Brain pericyte (primary cell): ENCODE results near the gene FBXO10.
A peak's percentile ranks its signal among the peaks of the same experiment; 100 is the strongest.
"Not testable (repeated sequence)": the region's sequence is repeated elsewhere in the genome, so short reads cannot be mapped to it uniquely, and the experiment has no call there.

Experiments
- DNase-seq: peaks from one replicate; pipeline ENCODE4 v3.0.0-alpha.2; 2012; ENCODE audit warnings: low read depth, low spot score

FBXO10 gene

GRCh38 chr9:37550781-37551180 lies 25.4 kb downstream of the FBXO10 start:
- no peak for DNase-seq

GRCh38 chr9:37549527-37549926 lies 26.7 kb downstream of the FBXO10 start:
- no peak for DNase-seq

DNA sequence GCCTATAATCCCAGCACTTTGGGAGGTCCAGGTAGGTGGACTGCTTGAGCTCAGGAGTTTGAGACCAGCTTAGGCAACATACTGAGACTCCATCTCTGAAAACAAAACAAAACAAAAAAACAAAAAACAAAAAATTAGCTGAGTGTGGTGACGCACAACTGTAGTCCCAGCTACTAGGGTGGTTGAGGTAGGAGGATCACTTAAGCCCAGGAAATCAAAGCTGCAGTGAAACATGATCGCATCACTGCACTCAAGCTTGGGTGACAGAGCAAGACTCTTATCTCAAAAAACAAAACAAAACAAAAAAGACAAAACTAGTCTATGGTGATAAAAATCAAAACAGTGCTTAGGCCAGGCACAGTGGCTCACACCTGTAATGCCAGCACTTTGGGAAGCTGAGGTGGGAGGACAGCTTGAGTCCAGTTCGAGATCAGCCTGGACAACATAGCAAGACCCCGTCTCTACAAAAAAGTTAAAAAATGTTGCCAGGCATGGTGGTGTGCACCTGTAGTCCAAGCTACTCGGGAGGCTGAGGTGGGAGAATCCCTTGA lies 28.8 kb downstream of the FBXO10 start:
- no peak for DNase-seq

GRCh38 chr9:37543468-37543867 lies 32.7 kb downstream of the FBXO10 start:
- no peak for DNase-seq

- DNase-seq, result no peak
These were observed 33.3 kb downstream of the FBXO10 start for GRCh38 chr9:37542895-37543294.

- DNase-seq, result no peak
These were observed 33.7 kb downstream of the FBXO10 start for GRCh38 chr9:37542488-37542887.

DNA sequence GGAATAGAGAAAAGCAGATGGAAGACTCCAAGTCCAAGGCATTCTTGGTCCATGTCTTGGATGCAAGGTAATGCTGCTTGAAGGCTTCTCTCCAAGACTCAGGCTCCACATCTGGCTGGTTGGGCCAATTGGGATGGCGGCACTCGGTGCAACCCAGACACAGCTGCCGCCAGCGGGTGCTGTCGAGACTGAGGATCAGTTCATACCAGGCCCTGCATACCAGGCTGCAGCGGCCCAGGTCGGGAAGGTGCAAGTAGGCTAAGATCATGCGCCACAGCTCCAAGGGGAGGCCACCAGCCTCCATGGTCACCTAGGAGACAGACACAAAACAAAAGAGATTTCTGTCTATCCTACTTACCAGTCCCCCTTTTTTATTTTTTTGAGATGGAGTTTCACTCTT lies 34.7 kb downstream of the FBXO10 start:
- DNase-seq, result no peak

GRCh38 chr9:37540634-37541033 lies 35.5 kb downstream of the FBXO10 start:
- no peak for DNase-seq

GRCh38 chr9:37539634-37540033 lies 36.5 kb downstream of the FBXO10 start:
- no peak for DNase-seq

DNA sequence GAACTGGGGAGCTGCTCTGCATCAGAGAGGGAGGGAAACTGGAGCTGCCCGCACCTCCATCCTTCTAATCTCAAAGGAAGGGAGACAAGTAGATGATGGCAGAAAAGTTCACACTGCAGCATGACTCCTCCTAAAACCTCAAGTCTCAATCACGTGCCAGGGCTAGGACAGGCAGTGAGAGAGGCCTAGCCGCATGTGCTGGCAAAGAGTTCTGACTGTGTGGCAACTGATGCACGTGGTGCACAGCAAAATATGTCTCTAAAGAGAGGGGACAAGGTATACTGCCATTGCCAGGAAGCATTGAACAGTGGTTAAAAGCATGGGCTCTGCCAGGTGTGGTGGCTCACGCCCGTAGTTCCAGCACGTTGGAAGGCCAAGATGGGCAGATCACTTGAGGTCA lies 38.1 kb downstream of the FBXO10 start:
- no peak for DNase-seq

GRCh38 chr9:37534901-37535300 lies 41.3 kb downstream of the FBXO10 start:
- no peak for DNase-seq

DNA sequence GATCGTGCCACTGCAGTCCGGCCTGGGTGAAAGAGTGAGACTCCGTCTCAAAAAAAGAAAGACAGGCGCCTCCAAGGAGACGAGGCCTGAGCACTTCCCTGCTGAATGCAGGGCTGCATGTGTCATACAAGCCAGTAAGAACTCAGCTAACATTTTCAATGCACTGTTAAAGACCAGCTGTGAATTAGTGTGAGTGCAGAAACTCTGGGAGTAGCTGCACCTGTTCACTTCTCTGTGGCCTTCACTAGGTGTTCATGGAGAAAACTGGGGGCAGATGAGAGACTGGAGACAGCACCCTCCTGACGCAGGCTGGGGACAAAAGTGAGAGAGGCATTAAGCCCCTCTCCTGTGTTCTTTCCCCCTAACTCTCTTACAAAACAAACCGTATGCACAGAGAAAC lies 41.8 kb downstream of the FBXO10 start:
- DNase-seq, result no peak

DNA sequence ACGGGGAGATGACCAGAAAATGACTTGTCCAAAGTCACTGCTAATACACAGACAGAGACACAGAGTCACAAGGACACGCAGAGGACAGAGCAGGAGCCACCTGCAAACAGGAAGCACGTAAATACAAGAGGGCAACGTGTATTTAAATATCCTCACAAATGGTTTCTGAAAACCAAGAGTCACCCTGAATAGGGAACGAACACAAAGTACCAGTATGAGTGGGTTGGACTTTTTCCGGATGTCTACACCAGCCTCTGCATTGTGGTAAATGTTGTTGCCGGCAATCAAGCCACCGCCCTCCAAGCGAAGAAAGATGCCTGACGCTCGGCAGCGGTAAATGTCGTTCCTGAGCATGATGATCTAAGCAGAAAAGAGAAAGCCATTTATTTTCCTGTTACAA lies 44.5 kb downstream of the FBXO10 start:
- no peak for DNase-seq

DNA sequence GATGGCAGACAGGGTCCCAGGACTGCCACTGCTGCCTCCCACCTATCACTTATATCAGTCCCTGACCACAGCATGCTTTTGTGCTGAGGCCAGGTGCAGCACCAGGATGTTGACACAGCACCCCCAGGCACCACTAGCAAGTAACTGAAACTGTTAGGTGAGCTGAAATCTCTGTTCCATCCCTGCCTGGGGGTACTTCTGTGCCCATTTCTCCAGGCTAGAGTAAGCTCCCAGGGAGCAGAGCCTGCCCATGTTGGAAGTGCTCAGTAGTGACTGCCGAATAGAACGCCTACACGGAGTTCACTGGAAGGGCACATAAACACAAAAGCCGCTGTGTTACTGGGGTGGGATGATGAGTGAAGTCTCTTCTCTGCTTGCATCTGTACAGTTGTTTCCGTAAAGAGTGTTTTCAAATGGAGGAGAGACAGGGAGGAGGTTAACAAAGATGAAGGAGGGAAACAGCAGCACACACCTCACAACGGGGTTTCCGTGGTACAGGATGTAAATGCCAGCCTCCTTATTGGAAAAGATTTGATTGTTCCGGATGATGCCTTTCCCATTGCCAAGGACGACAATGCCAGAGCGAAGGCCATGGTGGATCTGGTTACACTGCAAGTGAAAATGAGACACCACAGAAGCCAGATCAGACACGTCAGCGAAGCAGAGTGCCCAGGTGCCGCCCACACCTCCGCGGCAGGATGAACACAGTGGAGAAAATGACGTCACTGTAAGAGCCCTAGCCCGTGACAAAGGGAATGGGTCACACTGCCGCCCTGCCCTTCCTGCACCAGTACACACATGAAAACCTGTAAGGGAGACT lies 47.3 kb downstream of the FBXO10 start:
- peak; percentile 11 for DNase-seq

DNA sequence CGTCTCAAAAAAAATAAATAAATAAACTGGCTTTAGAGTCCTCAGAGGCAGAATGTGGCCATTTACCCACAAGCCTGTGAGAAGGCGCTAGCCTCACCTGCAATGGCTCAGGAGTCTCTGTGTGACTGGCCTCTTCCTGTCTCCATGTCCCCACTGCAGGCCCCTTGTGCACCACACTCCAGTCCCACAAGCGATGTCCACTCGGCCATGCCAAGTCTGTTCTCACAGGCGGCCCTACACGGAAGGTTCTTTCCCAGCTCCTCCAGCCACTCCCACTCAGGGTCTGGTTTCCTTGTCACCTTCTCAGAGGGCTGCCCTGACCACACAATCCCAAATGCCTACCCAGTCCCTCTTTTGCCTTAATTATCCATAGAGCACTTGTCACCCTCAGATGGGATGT lies 52.3 kb downstream of the FBXO10 start:
- DNase-seq, result no peak

- DNase-seq, result no peak
These were observed 53.2 kb downstream of the FBXO10 start for GRCh38 chr9:37522971-37523370.

- DNase-seq, result no peak
These were observed 55.1 kb downstream of the FBXO10 start for GRCh38 chr9:37521111-37521510.

DNA sequence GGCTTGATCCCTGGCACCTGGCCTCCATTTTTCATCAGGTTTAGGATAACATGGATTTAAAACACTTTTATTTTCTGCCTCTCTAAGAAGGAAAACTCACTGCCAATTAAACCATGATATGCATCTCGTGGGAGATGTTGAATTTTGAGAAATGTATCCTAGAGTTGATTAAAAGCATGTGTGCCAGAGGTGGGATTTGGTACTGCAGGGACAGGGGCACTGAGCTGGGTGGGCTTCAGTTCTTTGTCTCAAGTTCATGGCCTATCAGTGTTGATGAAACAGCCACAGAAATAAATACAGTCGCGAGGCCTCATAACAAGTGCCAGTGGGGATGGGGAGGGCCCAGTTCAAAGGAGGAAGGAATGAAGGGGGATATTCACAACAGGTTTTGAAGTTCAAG lies 55.5 kb downstream of the FBXO10 start:
- no peak for DNase-seq

- no peak for DNase-seq
These were observed 58.3 kb downstream of the FBXO10 start for GRCh38 chr9:37517923-37518322.

DNA sequence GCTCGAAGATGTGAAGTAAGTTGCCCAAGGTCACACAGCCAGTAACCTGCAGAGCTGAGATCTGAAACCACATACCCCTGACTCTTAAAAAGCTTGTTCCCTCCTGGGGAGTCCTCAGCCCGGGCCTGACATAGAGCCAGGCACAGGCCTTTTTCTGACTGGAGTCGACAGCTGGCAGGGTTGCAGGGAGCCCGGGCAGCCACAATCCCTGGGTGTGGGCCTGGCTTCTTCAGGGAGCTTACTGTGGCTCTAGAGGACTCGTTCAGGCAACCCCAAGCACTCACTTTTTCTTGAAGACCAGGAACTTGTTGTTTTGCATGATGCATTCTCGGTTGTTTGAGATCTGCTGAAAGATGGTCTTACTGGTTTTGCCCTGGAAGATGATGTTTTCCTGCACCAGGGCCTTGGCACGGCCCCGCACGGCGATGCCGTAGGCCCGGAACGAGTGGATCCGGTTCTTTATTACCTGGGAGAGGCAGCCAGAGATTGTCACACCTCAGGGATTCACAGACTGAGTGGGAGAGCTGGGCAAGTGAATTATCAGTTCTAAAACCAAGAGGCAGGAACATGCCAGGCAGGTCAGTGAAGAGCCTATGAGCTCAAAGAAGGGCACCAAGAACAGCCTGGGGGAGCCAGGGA lies 60.4 kb downstream of the FBXO10 start:
- no peak for DNase-seq

GRCh38 chr9:37514999-37515398 lies 61.2 kb downstream of the FBXO10 start:
- DNase-seq, result no peak

GRCh38 chr9:37514415-37514814 lies 61.8 kb downstream of the FBXO10 start:
- not testable (repeated sequence) for DNase-seq

DNA sequence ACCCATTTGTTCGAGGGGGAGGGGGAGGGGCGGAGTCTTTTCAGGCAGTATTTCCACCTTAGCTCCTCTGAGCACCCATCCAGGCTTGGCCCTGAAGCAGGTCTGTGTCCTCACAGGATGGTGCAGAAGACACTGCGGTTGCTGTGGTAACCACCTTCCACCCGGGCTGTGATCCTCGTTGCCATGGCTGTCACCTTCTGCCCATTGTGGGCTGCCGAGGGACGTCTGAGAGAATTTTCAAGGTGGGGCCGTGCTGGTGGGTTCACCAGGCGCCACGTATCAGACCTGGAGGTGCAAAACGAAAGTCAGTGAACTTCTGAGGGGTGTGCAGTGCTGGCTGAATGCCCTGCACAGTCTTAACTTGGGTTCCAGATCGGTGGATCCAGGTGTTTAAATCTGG lies 63.7 kb downstream of the FBXO10 start:
- DNase-seq, result no peak
